DMS79 (cell line): ENCODE measurements around the gene ARPC5L.
"Not testable (repeated sequence)": the region's sequence is repeated elsewhere in the genome, so short reads cannot be mapped to it uniquely, and the experiment has no call there.

ENCODE experiments used
- DNase-seq: peaks from one replicate; lab custom pipeline; 2025; lab: John Stamatoyannopoulos, UW

Gene ARPC5L

DNA sequence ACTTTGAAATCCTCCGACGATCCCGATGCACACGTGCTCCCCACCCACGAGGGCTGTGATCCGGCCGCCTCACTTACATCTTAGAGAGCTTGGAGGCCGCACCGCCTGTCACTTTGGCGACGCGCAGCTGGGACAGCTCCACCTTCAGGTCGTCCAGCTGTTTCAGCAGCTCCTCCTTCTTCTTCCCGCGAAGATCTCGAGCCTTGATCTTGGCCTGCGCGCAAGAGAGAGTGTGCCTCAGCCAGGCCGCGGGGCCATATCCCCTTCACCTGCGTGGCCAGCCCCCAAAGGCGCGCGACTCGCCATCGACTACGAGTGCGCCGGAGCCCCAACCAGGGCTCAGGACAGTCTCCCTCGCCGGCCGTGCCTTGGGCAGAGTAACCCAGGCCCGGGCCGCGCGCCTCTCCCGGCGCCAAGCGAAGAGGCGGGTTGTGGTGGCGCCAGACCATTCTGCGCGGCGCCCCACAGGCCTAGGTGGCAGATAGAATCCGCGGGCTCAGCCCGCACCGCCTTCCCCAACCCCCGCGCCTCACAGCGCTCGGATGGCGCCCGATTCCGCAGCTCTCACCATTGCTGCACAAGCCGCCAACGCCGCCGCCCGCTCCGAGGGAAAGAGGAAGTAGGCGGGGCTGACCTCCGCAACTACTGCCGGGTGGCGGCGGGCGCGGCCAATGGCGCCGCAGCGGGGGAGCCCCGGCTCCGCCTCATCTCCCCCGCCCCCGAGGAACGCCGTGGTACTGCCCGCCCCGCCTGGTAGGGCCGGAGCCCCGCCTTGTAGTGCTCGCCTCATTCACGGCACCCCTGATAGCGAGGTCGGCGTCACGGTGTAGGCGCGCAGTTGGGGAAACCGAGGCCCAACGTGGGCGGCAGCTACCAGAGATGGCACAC is at the start of gene ARPC5L, which contains the start of gene RPL35:
ARPC5L (plus strand) TSS at position 789 of the 888 bp plus-strand sequence. CDS start 7,161 bp downstream, outside the sequence.
RPL35 (minus strand) TSS at position 616 of the 888 bp plus-strand sequence; CDS start at position 571, 45 bp downstream.
- DNase-seq: peak; percentile 85

DNA sequence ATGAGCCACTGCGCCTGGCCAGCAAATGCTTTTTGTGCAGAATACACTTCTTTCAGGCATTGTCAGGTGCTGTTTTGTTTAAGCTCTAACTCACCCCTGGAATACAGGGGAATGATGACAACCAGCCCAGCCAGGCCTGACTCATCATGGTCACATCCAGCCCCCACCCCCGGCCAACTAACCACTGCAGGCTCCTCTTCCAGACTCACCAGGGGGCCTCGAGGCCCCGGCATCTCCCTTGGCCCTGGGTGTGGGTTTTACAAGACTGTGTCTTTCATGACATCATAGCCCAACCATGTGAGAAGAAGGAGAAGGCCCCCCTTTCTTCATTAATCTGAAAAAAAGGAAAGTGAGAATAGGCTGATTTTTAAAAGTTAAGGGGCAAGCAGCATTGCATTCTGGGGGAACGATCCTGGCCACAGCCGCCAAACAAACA is 49.5 kb upstream of the ARPC5L start:
- DNase-seq: no peak

DNA sequence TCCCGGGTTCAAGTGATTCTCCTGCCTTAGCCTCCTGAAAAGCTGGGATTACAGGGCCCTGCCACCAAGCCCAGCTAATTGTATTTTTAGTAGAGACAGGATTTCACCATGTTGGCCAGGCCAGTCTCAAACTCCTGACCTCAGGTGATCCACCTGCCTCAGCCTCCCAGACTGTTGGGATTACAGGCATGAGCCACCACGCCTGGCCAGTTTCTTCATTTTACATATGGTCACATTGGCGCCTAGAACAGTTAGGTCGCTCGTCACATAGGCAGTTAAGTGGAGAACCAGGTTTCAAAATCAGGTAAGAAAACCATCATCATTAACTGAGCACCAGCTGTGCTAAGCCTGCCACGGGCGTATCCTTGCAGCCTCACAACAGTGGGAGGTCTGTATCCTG is 48.9 kb upstream of the ARPC5L start:
- DNase-seq: no peak

DNA sequence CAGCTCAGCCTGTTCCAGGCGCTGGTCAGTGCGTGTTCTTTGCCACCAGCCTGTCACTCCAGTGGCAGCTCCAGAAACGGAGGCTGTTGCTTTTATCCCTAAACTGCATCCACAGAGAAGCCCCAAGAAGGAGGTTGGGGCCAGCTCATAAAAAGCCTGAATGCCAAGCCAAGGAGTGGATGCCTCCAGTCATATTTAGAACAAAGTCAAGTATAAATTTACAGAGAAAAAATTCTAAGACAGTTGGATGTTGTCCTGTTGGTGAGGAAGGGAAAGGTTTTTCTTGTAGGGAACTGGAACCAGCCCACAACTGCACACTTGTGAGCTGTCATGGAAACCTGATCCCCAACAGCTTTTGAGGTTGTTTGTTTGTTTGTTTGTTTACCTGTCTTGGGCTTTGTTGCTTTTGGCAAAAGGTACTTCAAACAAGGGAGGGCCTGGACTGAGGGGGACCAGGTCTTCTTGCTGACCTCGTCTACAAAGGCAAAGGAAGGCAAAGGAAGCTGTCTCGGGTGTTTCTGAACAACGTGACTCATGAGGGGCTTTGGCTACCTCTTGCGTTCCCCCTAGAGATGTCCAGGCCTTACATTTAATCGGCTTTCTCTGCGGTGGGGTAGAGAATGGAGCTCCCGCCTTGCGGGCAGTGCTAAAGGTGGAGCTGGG is 48.3 kb upstream of the ARPC5L start:
- DNase-seq: no peak

DNA sequence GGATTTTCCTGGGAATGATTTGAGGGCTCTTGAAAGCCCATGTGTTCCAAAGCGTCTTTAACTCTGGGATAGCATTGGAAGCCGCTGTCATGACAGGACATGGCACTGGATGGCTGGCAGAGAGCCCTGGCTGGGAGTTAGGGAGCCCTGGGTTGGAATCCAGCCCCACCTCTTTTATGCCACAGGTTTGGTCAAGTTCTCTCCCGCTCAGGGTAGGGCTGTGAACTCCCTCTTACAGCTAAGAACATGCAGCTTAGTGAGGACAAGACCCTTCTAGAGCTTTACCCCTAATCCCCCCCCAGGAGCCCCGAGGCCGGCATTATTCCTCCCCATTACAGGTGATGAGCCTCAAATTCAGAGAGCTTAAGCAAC is 47.8 kb upstream of the ARPC5L start:
- DNase-seq: no peak

DNA sequence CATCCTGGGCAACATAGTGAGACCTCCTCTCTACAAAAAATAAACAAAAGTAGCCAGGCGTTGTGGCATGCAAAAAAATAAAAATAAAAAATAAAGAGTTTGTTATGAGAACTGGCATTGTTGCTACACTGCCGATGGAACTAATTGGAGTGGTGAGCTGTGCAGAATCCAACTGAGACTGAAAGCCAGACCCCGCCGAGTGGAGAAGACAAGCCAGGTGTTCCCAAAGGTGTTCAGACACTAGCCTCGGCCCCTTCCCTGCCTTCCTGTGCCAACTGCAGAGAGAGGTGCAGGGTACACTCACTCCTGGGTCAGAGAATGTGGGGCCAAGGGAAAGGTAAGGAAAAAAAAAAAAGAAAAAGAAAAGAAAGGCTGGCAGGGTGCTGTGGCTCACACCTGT is 46.3 kb upstream of the ARPC5L start:
- DNase-seq: no peak

DNA sequence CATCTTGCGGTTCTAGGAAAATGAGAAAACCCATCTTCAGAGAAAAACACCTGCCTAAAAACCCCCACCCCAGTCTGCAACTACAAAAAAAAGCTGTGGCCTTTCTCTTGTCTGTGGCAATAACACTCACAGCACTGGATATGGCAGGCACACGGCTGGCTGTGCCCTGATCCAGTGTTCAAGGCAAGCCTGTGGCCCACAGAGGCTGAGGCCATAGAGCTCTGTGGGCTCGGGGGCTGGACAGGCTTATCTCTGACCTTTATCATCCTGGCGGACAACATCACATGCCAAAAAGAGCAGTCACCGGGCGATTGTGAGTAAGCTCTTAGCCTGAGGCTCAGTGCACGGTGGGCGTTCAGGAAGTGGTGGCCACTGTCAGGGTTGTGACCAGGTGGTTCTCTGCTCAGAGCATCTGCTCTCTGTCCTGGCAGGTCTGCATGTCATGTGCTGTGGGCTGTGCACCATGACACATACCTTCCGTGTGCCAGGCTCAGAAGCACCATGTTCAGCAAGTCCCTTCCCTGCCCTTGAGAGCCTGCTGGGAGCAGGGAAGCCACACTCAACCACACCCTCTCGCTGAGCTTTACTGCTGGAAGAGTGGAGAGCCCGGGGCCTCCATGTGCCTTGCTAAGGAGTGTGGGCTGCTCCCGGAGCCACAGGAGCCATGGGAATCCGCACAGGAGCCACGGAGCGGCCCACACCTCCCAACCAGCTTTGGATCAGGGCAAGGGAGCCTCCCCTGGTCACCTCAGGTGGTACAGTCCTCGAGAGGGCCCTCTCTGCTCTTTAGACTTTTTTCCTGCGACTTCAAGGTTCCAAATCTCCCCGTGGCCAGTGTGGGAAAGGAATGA is 43.3 kb upstream of the ARPC5L start:
- DNase-seq: no peak

DNA sequence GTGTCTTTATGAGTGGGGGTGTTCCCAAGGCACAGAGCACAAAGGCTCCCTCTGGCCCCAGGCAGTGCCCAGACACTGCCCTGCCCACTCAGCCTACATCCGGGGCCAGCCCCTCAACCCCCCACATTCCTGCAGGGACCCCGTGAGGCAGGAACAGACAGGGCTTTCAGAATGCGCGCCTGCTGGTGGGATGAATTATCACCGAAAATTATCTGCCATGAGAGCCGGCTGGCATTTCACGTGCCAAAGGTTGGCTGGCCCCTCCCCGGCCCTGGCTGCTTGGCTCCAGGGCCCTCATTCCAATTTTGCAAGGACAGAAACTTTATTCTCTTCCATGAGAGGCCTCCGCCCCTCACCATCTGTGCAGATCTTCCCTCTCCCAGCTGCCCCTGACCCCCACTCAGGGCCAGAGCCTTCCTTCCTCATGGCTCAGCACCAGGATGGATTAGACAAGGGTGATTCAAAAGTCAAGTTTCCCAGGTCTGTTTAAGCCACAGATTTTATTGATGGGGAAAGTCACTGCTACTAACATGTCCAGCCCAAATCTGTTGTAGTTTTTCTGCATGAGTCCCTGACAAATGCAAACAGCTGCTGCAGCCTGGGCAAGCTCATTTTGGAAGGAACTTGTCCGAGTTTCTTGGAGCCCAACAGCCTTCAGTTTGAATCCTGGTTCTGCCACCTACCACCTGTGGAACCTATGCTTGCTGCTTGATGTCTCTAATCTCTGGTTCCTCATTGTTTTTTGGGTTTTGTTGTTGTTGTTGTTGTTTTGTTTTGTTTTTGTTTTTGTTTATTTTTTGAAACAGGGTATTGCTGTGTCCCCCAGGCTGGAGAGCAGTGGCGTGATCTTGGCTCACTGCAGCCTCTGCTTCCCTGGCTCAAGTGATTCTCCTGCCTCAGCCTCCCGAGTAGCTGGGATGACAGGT is 41.0 kb upstream of the ARPC5L start:
- DNase-seq: no peak

DNA sequence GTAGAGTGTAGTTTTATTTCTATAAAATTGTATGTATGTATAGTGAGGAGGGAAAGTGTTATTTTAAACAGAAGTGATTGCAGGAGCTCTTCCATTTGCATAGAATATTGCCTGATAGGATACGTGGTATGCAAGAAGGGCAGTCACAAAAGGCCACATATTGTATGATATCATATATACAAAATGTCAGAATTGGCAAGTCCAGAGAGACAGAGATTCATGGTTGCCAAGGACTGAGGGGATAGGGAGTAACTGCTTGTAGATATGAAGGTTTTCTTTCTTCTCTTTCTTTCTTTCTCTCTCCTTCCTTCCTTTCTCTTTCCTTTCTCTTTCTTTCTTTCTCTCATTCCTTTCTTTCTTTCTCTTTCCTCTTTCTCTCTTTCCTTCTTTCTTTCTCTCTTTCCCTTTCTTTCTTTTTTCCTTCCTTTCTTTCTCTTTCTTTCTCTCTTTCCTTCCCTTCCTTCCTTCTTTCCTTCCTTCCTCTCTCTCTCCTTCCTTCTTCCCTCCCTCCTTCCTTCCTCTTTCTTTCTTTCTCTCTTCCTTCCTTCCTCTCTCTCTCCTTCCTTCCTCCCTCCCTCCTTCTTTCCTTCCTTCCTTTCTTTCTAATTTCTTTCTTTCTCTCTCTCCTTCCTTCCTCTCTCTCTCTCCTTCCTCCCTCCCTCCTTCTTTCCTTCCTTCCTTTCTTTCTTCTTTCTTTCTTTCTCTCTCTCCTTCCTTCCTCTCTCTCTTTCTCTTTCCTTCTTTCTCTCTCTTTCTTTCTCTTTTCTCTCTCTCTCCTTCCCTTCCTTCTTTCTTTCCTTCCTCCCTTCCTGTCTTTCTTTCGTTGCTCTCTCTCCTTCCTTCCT is 33.2 kb upstream of the ARPC5L start:
- no peak for DNase-seq

DNA sequence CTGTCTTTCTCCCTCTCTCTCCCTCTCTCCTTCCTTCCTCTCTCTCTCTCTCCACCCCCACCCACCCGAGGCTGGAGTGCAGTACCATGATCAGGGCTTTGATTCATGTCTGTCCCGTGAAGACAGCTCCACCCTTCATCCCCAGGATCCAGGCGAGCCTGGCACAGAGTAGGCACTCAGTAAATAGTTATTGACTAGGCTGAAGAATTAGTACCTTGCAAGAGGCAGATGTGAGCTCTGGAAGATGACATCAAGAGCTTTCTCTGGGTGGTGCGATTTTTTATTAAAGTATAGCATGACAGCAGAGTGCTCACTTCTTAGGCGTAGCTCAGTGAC is 32.6 kb upstream of the ARPC5L start:
- no peak for DNase-seq

DNA sequence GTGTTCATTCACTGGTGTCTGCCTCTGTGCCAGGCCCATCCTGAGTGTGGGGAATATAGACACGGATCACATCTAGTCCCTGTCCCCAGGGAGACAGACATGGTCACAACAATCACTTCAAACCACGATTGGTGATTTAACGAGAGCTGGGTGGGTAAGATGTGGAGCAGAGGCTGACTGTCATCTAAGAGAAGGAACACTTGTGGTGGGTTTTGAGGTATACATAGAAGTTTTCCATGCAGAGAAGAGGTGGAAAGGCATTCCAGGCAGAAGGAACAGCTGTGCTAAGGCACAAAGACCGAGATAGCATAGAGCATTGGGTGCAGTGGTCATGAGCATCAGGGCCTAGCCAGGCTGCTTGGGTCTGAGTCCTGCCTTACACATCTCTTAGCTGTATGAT is 31.3 kb upstream of the ARPC5L start:
- DNase-seq: no peak

DNA sequence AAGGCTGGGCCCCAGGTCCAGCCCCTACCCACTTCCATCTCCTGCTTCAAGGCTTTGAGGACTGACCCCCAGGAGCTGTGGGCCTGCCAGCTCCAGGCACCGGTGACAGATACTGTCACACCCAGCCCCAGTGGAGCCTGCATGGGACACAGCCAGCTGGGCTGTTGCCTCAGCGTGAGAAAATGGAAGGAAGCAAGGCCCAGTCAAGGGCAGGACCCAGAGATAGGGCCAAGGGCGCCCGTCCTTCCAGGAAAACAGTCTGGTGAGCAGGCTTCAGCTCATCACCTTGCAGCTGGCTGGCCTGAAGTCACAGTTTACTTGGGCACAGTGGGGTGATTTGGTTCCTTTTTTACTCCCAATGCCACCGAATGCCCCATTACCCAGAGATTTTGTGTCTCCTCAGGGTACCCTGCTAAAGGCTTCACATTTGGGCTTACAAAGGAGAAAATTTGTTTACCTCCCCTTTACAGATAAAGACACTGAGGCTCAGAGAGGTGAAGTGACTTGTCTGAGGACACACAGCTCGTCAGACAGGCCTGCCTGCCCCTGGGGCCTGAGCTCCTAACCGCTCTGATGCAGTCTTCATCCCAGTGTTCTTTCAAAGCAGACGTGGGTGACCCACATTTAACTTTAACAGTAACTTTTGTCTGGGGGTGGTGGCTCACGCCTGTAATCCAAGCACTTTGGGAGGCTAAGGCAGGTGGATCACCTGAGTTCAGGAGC is 30.1 kb upstream of the ARPC5L start:
- no peak for DNase-seq

DNA sequence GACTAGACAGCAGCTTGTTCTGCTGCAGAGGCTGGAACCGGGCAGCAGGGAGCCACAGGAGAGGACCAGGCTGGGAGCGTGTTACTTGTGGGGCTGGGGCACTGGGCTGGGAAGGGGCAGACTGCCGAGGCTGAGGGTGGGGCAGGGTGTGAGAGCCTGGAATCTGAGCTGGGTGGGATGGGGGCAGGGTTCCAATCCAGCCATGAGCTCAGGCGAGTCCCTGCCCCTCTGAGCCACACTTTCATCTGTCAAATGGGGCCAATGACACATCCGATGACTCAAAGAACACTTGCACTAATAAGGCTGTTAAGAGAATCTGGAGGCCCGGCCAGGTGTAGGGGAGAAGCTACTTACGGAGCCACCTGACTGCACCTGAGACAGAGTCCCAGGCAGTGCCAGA is 27.3 kb upstream of the ARPC5L start:
- DNase-seq: no peak

DNA sequence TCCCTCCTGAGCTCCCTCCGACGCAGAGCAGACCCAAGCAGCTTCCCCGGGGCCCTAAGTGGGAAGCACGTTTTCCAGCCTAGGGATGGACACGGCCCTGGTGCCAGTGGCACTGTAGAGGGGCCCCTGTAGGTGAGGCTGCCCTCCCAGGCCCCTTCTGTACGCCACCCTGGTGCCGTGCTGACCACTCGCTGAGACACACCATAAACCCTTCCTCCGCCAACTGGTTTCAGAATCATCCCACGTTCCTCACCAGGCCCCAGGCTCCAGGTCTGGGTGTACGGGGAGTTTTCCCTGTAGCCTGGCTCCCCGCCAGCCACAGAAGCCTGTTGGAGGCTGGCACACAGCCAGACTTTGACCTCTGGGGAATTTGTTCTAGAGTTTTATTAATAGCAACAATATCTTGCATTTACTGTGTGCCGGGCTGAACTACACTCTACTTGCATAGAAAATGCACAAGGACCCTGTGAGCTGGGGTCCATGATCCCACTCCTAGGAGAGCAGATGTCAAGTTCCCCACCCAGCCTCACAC is 26.8 kb upstream of the ARPC5L start:
- DNase-seq: peak; percentile 67

DNA sequence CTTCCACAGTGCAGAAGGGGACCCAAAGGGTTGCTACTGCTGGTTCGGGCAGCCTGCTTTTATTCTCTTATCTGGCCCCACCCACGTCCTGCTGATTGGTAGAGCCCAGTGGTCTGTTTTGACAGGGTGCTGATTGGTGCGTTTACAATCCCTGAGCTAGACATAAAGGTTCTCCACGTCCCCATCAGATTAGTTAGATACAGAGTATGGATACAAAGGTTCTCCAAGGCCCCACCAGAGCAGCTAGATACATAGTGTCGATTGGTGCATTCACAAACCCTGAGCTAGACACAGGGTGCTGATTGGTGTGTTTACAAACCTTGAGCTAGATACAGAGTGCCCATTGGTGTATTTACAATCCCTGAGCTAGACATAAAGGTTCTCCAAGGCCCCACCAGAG is 23.8 kb upstream of the ARPC5L start:
- DNase-seq: not testable (repeated sequence)

DNA sequence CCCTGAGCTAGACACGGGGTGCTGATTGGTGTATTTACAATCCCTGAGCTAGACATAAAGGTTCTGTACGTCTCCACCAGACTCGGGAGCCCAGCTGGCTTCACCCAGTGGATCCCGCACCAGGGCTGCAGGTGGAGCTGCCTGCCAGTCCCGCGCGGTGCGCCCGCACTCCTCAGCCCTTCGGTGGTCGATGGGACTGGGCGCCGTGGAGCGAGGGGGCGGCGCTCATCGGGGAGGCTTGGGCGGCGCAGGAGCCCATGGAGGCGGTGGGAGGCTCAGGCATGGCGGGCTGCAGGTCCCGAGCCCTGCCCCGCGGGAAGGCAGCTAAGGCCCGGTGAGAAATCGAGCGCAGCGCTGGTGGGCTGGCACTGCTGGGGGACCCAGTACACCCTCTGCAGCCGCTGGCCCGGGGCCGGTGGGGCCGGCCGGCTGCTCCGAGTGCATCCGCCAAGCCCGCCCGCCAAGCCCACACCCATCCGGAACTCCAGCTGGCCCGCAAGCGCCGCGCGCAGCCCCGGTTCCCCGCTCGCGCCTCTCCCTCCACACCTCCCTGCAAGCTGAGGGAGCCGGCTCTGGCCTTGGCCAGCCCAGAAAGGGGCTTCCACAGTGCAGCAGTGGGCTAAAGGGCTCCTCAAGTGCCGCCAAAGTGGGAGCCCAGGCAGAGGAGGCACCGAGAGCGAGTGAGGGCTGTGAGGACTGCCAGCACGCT is 23.2 kb upstream of the ARPC5L start:
- DNase-seq: not testable (repeated sequence)

DNA sequence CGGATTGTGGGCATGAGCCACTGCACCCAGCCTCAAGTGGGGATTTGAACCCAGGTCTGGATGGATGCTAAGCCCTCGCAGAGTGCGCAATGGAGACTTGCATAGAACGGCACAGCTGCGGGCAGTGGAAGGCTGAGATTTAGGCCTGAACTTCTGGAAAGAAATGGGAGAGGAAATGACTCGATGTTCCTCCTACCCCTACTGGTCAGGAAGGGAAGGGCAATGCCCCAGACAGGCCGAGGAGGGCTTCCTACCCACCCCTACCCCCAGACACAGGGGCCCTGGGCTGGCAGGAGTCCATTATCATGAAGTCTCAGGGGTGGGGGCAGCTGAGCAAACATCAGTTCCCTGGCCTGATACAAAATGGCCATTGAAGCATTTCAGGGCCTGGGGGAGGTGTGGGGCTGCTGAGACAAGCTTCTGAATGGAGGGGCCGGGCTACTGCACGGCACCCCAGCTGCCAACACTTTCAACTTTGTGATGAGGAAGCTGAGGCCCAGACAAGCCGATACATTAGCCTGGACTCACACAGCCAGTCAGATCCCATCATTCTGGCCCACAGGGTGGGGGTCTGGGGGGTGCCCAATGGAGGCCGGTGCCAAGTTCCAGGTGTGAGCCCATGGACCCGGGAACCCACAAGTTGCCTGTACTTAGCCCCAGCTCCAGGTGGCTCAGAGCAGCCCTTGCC is 22.2 kb upstream of the ARPC5L start:
- DNase-seq: no peak

DNA sequence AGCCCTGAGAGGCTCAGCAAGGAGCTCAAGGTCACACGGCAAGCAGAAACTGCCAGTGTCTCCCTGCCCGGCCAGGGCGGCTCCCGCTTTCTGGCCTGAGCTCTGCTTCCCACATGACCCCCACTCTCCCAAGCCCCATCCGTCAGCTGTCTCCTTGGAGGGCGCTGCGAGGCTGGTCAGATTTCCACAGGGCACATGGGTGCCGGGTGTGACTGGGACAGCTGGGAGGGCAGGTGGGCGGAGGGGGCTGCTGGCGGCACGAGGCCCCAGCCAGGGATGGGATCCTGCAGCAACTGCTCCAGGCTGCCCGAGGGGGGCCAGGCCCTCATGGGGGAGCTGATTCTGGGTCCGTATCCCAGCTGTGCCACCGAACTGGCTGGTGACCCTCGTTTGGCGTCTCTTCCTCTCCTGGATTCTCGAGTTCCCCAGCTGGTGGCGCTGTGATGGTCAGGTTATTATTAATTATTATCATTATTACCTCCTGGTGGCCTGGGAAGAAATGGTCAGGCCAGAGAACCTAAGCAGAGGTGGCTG is 21.6 kb upstream of the ARPC5L start:
- no peak for DNase-seq
